NCI-H2196 (cell line): ENCODE results near the gene CABLES1.
"Not testable (repeated sequence)": the region's sequence is repeated elsewhere in the genome, so short reads cannot be mapped to it uniquely, and the experiment has no call there.

Experiments used
- DNase-seq: peaks from one replicate; lab custom pipeline; 2025; ENCODE audit not compliant: unreplicated experiment; lab: John Stamatoyannopoulos, UW

Gene CABLES1

DNA sequence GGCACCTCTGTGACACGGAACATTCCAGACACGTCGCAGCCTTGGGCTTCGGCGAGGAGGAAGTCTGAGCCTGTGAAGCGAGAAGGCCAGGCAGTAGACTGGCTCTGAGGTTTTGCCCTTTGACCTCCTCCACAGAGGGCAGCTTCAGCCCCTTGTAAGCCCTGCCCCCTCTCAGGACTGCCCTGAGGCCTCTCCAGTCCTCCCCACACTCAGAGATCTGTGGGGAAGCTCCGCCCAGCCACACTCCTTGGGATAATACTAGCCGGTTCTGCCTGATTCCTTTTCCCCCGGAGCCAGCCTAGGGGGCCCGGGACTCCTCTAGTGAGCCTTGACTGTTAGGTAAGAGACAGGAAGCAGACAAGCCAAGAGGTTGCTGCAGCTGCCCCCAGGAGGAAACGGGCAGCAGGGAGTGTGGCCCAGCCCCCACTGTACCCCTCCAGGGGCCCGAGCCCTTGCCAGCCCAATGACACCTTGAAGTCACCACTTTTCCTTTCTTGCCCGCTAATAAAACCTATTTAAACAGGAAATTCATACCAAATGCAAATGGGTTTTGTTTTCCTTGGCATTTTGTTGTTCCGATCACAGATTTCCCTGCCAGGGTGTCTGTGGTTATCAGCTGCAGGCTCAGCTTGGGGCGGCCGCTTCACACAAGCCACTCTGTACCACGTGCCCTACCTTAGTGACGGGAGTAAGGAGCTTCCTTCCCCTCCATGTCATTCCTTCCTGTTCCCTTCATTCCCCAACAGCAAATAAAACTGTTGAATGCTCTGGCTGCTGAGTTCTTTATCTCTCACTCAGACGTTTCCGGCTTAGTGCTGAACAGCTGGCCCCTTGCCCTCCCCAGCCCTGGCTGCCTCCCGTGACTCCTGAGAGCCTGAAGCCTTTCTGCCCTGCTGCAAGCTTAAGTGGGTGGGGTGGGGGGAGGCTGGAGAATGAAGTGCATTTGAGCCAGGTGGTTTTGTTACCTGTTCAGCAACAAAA is 124.7 kb downstream of the CABLES1 start:
- peak; percentile 92 for DNase-seq

DNA sequence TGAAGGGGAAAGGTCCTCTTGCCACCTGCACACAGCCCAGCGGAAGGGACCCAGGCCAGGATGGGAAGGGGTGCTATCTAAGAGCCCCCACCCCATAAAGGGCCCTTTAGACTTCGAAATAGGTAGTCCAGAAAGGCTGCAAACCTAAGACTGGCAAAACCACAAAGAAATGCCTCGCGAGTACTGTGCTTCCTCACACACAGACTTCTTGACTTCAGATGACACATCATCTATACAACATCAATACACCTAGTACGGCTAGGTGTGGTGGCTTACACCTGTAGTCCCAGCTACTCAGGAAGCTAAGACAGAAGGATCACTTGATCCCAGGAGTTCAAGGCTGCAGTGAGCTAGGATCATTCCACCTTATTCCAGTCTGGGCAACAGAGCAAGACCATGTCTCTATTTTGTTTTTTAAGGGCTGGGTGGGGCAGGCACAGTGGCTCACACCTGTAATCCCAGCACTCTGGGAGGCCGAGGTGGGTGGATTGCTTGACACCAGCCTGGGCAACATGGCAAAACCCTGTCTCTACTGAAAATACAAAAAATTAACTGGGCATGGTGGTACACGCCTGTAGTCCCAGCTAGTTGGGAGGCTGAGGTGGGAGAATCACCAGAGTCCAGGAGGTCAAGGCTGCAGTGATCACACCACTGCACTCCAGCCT is 125.8 kb downstream of the CABLES1 start:
- DNase-seq = peak; percentile 26

DNA sequence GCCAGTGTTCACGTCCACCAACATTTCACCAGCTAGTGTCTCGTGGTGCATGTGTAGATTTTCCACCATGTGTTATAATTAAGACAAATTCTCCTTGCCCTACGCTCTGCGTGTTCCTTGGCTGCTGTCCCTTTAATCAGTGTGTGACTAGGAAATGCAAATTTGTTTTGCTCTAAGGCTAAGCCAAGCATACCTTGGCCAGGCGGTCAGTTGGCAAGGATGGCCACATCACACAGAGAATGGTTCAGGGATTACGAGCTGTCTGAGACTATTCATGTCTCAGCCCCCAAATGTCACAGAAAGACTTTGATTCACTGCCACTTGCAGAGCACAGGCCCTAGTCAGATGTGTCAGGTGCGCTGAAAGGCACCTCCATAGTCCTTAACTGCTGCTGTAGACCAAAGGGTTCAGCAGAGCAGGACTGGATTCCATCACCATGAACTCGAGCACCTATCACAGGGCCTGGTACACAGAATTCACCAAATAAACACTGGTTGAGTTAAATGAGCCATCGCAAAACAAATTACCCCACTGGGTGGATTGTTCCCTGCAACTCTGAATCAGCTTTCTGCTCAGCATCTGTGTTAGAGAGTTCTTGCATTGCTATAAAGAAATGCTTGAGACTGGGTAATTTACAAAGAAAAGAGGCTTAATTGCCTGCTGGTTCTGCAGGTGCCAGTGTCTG is 128.4 kb downstream of the CABLES1 start:
- DNase-seq = no peak

DNA sequence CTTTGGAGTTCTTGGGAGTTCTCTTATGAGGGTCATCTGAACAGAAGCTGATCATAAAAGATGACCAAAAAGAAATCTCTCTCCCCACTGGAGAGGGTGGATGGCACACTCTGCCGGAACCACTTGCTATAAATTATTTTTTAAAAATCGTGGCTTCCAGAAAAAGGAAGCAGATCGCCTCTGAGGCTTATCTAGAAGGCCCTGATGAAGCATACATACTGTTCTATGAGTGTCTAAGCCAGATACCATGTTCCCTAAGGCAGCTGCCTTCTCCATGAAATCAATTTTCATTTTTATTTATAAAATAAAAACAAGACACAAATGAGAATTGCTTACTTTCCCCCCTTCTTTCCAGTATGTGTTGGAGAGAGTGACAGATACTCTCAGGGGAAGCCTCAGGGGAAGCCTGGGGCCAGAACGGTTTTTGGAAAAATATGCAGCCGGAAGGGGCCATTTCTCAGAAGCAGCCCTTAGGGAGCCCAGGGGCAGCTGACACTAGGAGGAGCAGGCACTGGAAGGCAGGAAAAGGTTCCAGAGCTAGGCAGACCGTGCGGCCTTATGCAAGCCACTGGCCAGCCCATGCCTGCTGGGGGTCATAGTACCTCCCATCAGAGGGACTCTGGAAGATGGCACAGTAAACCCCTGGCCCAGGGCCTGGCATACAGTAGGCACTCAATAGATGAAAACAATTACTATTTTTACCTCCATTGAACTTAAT is 130.6 kb downstream of the CABLES1 start:
- DNase-seq = no peak

DNA sequence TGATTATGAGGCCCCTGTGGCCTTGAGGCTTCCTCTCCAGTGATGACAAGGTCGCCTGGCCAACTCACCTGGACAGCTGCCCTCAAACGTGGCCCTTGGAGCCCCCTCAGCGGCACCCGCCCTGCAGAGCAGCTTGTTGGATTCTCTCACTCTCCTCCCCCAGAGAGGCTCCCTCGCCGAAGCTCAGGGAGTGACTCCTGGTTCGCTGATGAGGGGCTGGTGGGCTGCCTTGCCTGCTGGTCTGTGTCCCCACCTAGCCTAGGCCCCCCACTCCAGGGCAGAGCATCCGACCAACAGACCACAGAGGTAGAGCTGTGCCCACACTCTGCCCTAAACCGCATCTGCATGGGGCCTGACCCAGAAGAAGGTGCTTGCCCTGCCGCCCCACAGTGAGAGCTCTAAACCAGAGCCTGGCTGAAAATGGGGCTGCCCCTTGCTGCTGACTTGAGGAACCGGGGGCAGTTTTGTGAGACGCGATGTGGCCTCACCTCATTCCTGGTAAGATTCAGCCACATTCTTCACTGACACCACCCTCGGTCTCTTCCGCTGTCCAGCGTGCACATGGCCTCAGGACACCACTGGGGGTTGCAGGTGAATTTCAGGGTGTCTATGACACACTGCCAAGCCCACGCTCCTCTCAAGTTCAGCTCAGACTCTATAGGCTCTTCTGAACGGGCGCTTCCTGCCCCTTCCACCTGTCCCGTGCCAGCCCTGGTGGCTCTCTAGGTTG is 131.6 kb downstream of the CABLES1 start:
- no peak for DNase-seq

DNA sequence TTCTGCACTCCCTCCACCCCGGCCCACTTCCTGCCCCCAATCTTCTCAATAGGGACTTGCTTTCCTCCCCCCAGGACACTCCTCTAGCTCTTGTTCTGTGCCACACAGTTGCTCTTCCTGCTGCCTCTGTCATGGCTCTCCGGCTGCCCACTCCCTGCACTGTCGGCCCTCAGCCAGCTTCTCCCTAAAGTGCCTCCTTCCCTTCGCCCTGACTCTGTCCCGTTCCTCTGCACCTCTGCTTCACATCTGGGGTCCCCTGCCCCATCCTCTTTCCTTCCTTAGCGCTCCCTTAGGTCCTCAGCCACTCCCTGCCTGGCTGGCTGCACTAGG is 132.1 kb downstream of the CABLES1 start:
- DNase-seq = no peak

DNA sequence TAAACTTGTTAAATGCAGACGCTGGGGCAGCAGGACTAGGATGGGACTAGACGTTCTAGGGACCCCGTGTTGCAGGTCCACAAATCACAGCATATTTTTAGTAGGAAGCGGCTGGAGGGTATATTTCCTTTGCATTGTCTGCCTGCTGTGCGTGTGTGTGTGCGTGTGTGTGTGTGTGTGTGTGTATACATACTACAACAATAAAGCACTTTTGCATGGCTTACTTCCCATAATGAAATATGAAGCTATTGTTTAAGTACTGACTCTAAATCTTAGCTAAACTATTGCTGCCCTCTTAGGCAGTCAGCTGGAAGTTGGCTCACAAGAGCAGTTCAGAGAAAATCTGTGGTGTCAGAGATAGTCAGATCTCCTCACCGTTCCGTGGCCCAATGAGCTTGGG is 133.4 kb downstream of the CABLES1 start:
- no peak for DNase-seq

DNA sequence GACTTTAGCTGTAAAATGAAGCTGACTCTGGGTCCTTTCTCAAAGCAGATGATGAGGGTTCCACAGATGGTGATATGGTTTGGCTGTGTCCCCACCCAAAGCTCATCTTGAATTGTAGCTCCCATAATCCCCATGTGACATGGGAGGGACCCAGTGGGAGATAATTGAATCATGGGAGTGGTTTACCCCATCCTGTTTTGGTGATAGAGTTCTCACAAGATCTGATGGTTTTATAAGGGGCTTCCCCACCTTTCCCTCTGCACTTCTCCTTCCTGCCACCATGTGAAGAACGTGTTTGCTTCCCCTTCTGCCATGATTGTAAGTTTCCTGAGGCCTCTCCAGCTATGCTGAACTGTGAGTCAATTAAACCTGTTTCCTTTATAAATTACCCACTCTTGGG is 133.8 kb downstream of the CABLES1 start:
- not testable (repeated sequence) for DNase-seq

DNA sequence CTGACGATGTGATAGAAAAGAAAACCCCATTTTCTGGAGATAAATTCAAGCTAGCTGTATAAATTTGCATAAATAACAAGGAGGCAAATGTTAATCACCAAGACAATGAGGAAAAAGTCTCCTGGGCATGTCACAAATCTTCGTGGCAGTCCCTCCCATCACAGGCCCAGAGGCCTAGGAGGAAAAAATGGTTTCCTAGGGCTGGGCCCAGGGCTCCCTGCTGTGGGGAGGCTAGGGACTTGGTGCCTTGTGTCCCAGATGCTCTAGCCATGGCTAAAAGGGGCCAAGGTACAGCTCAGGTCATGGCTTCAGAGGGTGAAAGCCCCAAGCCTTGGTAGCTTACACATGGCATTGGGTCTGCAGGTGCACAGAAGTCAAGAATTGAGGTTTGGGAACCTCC is 134.6 kb downstream of the CABLES1 start:
- DNase-seq = no peak

DNA sequence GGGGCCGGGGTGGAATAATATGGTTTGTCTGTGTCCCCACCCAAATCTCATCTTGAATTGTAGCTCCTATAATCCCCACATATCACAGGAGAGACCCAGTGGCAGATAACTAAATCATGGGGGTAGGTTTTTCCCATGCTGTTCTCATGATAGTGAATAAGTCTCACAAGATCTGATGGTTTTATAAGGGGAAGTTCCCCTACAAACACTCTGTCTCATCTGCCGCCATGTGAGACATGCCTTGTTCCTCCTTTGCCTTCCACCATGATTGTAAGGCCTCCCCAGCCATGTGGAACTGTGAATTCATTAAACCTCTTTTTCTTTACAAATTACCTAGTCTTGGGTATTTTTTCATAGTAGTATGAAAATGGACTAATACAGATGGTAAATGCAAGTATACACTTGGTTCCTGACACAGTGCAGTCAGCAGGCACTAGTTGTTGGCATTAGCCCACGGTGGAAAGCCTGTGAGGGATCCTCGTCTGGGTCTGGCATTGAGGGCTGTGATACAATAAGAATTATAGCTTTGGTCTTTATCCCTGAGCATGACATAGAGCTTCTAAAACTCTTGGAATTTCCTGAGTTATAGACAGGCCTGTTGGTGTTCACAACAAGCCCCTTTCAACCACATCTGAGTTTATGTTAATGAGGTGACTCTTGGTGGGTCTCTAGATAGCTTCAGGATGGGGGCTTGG is 135.8 kb downstream of the CABLES1 start:
- DNase-seq = no peak

DNA sequence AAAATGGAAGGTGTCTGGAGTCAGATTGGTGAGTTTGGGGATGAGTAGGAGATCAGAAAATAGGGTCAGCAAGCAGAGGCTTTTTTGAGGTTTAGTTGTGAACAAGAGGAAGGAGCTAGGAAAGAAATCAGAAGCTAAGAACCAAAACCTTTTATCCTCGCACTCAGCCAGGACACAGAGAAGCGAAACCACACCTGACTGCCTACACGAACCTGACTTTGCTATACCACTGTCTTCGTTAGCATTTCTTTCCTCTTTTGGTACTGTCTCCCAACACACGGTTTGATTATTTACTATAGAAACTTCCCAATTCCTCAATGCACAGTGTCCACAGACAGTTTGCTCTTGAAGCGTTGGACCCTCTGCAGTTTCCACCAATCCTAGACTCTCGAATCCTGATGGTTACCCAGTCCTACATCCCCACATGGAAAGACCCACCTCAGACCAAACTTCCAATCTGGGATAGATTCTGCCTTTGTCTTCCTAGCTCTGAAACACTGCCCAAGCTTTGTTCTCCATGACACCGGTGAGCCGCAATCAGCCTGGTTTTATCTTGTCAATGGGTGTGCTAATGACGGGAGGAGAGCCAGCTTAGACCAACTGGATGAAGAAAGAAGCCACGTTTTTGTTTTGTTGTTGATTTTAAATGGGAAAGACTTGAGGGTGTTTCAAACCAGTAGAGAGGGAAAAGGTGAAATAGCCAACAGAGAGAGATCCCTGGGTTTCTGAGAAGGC is 137.4 kb downstream of the CABLES1 start:
- no peak for DNase-seq

DNA sequence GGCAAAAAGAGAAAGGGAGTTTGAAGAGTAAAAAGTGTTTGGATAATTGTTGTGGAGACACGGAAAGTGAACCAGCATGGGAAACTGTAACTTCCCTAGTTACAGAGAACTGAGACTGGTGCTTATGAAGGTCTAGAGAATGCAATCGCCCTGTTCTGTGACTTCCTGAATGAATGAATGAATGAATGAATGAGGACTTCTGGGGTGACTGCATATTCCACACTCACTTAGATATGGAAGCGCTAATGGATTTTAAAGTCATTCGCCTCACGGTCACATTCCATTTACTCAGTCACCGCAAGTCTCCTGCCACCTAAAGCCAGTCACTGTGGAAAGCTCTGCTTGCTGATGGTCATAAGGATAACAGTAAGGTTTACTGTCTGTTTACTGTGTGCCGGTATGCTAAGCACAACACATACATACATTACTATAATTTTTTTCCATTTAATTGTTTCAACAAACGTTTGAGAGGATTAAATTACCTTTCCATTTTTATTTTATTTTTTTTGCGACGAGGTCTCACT is 138.2 kb downstream of the CABLES1 start:
- no peak for DNase-seq

DNA sequence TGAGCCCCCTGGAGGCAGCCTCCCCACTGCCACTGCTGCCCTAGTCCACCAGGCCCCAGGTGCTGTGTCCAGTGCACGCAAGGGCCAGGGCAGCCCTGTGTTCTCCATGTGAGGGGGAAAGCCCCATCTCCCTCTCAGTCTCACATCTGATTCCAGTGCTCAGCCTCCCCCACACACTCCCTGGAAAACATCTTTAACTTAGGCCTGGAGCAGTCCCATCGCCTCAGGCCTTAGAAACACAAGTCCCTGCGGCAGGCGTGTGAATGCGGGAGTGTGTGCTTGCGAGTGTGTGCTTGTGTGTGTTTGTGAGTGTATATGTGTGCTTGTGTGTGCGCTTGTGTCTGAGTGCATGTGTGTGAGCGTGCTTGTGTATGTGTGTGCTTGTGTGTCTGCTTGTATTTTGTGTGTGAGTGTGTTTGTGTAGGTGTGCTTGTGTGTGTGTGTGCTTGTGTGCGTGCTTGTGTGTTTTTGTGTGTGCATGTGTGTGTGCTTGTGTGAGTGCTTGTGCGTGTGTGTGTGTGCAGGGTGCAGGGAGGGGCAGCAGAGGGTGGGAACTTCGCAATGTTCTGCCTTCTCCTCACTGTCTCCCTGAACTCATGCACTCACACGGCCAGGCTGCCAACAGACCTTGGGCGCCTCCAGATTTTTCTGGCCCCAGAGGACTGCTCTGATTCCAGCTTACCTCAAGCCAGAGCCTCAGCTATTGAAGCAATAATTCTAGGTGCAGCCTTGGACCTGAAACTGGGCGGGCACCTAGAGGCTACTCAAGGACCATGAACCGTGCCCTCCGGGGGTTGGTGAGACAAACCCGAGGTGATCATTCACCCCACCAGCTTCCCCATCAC is 139.6 kb downstream of the CABLES1 start:
- DNase-seq = no peak

DNA sequence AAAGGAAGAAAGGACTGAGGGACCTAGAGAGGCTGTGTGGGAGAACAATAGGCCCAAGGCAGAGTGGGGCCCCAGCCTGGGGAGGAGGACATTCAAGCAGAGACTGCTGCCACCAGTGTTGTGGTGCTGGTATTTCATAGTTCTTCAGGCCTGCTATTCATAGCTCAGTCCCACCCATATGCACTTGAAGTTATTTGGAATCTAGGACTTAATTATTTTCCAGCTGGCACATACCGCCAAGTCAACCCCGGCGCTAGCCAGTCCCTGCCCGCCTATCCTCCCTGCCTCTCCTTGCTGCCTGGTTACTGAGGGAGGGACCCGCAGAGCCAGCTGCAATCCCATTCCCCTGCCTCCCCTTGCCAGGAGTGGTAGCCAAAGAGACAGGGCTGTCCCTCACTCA is 141.2 kb downstream of the CABLES1 start:
- no peak for DNase-seq

DNA sequence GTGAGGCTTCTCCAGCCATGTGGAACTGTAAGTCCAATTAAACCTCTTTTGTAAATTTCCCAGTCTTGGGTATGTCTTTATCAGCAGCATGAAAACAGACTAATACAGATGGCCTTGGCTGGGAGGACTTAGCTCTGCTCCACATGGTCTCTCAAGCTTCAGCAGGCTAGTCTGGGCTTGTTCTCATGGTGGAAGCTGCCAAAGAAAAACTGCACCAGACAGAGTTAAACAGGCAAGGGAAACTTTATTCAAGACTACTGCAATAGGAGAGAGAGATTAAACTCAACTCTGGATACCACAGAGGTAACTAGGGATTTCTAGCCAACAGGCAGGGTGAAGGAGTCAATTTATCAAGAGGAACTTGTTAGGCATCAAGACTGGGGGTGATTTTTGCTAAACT is 142.1 kb downstream of the CABLES1 start:
- DNase-seq = no peak

DNA sequence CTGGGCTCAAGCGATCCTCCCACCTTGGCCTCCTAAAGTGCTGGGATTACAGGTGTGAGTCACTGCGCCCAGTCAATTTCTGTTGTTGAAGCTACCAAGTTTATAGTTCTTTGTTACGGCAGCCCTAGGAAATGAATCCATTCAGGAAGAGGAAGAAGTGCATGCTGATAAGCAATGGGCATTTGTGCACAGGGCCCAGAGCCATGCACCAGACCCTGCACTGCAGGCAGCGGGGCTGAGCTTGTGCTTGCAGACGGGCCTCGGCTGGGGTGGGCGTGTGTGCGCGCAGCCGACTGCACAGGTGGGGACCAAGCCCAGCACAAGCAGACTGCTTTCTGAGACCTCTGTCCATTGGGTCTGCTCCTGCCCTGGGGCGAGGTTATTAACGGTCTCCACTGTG is 144.6 kb downstream of the CABLES1 start:
- DNase-seq = no peak

DNA sequence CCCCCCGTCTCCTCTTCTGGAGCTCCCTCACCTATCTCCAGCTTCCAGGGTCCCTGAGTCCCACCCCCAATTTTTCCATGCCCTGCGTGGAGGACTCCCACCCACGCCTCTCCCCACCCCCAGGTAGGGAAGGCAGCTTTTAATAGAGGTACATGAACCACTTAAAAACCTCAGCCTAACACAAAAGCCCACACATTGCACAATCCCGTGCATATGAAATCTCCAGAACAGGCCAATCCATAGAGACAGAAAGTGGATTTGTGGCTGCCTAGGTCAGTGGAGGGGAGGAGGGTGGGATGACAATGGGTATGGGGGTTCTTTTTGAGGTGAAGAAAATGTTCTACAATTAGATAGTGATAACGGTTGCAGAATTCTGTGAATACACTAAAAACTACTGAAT is 145.6 kb downstream of the CABLES1 start:
- no peak for DNase-seq
